Keratinocyte (primary cell): ENCODE results near the gene C1orf232. TPM values are rescaled to one million over a fixed set of nuclear protein-coding genes. Genes with fewer than 3 reads are reported as not detected.

ENCODE experiments used
- DNase-seq: peaks from one replicate; pipeline ENCODE4 v3.0.0-alpha.2; 2011; ENCODE audit warnings: low read depth, missing footprints, low spot score
- FAIRE-seq: peaks from 2 replicates; lab custom pipeline; 2011; peaks lifted over from hg19 to GRCh38; lab: Jason Lieb, UNC
- H2AFZ ChIP-seq: 2 replicates; pipeline ENCODE4 v1.6.0; 2012; ENCODE audit warnings: low read length, control low read depth, inconsistent platforms; ENCODE audit not compliant: control insufficient read depth
- H3K27ac ChIP-seq: 2 replicates; pipeline ENCODE4 v1.5.1; 2011; ENCODE audit warnings: low read length; ENCODE audit not compliant: control insufficient read depth, insufficient read depth
- H3K27me3 ChIP-seq: 3 replicates; pipeline ENCODE4 v1.6.0; 2011; ENCODE audit warnings: low read length; ENCODE audit not compliant: control insufficient read depth, insufficient read depth; ENCODE audit errors: extremely low read depth
- H3K36me3 ChIP-seq, 2 experiments: 2 replicates in 1 of 2; 3 replicates in 1 of 2; pipeline ENCODE4 v1.5.1; 2011; ENCODE audit warnings: low read length in 2 of 2, mild to moderate bottlenecking in 1 of 2; ENCODE audit not compliant: control insufficient read depth in 2 of 2, insufficient read depth in 2 of 2; ENCODE audit errors: extremely low read depth in 1 of 2
- H3K4me1 ChIP-seq: 3 replicates; pipeline ENCODE4 v1.5.1; 2011; ENCODE audit warnings: low read length; ENCODE audit not compliant: control insufficient read depth, insufficient read depth; ENCODE audit errors: extremely low read depth
- H3K4me2 ChIP-seq: 3 replicates; pipeline ENCODE4 v1.6.0; 2011; ENCODE audit warnings: low read depth, low read length; ENCODE audit not compliant: control insufficient read depth, insufficient read depth; ENCODE audit errors: extremely low read depth
- H3K4me3 ChIP-seq, 3 experiments: fragments of 200-600 bp in 1 of 3; sonication (generic) in 1 of 3; 2 replicates in 2 of 3; 3 replicates in 1 of 3; pipeline ENCODE4 v1.5.1; 2011 to 2016; ENCODE audit warnings: low read length in 3 of 3, mild to moderate bottlenecking in 3 of 3, control low read depth in 2 of 3, inconsistent platforms in 1 of 3, low read depth in 1 of 3, mixed read lengths in 1 of 3, mixed run types in 1 of 3, moderate library complexity in 1 of 3; ENCODE audit not compliant: control insufficient read depth in 2 of 3, insufficient read depth in 2 of 3; ENCODE audit errors: extremely low read depth in 1 of 3
- H3K79me2 ChIP-seq: 2 replicates; pipeline ENCODE4 v1.6.0; 2012; ENCODE audit warnings: low read length; ENCODE audit not compliant: control insufficient read depth, insufficient read depth
- H3K9ac ChIP-seq: 3 replicates; pipeline ENCODE4 v1.6.0; 2011; ENCODE audit warnings: low read length; ENCODE audit not compliant: control insufficient read depth, insufficient read depth; ENCODE audit errors: extremely low read depth
- H3K9me1 ChIP-seq: 3 replicates; pipeline ENCODE4 v1.6.0; 2011; ENCODE audit warnings: low read length; ENCODE audit not compliant: control insufficient read depth, insufficient read depth; ENCODE audit errors: extremely low read depth
- H3K9me3 ChIP-seq: 2 replicates; pipeline ENCODE4 v1.5.1; 2012; ENCODE audit warnings: low read depth, low read length; ENCODE audit not compliant: control insufficient read depth
- H4K20me1 ChIP-seq: 3 replicates; pipeline ENCODE4 v1.6.0; 2011; ENCODE audit warnings: low read length; ENCODE audit not compliant: control insufficient read depth, insufficient read depth; ENCODE audit errors: extremely low read depth
- EZH2 ChIP-seq: IDR thresholded peaks from one replicate; pipeline ENCODE4 v1.6.1; 2012; ENCODE audit warnings: inconsistent platforms, mild to moderate bottlenecking, low read length, moderate library complexity
- dilution Hi-C: fragments of 300-500 bp; cut with MboI; formaldehyde crosslinking; loops from one replicate; pipeline ENCODE4 v1.7.0; 2020; ENCODE audit warnings: low sequenced_read_pairs; ENCODE audit not compliant: extremely low pct_ligation_motif_present
- polyA plus RNA-seq, 5 experiments: library from polyadenylated mRNA; depleted of rRNA in 3 of 5; stranded (reverse) in 3 of 5; stranded (forward) in 1 of 5; unstranded in 1 of 5; fragments of >200 nt; gene quantifications; 1 replicate in 1 of 5; 2 replicates in 3 of 5; 3 replicates in 1 of 5; pipeline versions ENCODE4 v1.2.1 to v1.2.3, GENCODE V29; 2011 to 2012; ENCODE audit warnings: missing spikeins in 2 of 5, low read depth in 1 of 5, low replicate concordance in 1 of 5
- TF ChIP-seq, protein P1 (sequence below), 3 experiments: IDR thresholded peaks in 1 of 3; conservative IDR thresholded peaks in 1 of 3; optimal IDR thresholded peaks in 1 of 3; 2 replicates in 2 of 3; 3 replicates in 1 of 3; pipeline versions ENCODE3 to v1.5.1; 2011; ENCODE audit warnings: low read length in 3 of 3, mild to moderate bottlenecking in 3 of 3, moderate library complexity in 2 of 3, control low read depth in 1 of 3, inconsistent platforms in 1 of 3; ENCODE audit not compliant: insufficient read depth in 2 of 3; ENCODE audit errors: extremely low read depth in 1 of 3

Gene C1orf232
- polyA plus RNA-seq, 1 donor (not counting 4 experiments of a cell fraction or from before 2014, with no cell fraction given) = not detected

DNA sequence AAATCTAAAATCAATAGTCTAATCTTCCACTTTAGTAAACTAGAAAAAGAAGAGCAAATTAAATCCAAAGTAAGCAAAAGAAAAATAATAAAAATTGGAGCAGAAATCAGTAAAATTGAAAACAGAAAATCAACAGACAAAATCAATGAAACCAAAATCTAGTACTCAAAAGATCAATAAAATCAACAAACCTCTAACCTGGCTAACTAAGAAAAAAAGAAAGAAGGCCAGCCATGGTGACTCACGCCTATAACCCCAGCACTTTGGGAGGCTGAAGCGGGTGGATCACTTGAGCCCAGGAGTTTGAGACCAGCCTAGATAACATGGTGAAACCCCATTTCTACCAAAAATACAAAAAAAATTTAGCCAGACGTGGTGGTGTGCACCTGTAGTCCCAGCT, 34.3 kb downstream of the C1orf232 start:
- no peak overlapping the region for H3K9ac ChIP-seq
- H3K4me3 ChIP-seq = no peak overlapping the region
- FAIRE-seq = no peak
- no peaks in the 10 kb centered on the region for H3K27me3 ChIP-seq
- no peaks in the 10 kb centered on the region for H3K9me1 ChIP-seq
- no peaks in the 10 kb centered on the region for H3K4me1 ChIP-seq
- H2AFZ ChIP-seq = no peak overlapping the region
- no peaks in the 10 kb centered on the region for H3K36me3 ChIP-seq
- H4K20me1 ChIP-seq = no peaks in the 10 kb centered on the region
- dilution Hi-C loops = no loop called here
- H3K79me2 ChIP-seq = no peaks in the 10 kb centered on the region
- H3K9me3 ChIP-seq = no peaks in the 10 kb centered on the region
- TF ChIP-seq, protein P1, sequence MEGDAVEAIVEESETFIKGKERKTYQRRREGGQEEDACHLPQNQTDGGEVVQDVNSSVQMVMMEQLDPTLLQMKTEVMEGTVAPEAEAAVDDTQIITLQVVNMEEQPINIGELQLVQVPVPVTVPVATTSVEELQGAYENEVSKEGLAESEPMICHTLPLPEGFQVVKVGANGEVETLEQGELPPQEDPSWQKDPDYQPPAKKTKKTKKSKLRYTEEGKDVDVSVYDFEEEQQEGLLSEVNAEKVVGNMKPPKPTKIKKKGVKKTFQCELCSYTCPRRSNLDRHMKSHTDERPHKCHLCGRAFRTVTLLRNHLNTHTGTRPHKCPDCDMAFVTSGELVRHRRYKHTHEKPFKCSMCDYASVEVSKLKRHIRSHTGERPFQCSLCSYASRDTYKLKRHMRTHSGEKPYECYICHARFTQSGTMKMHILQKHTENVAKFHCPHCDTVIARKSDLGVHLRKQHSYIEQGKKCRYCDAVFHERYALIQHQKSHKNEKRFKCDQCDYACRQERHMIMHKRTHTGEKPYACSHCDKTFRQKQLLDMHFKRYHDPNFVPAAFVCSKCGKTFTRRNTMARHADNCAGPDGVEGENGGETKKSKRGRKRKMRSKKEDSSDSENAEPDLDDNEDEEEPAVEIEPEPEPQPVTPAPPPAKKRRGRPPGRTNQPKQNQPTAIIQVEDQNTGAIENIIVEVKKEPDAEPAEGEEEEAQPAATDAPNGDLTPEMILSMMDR (optimal IDR thresholded peaks at IDR 0.05 in 1 of 3, IDR thresholded peaks at IDR 0.05 in 1 of 3, conservative IDR thresholded peaks at IDR 0.05 in 1 of 3; ENCODE audit: extremely low read depth in 1 of 3, insufficient read depth in 2 of 3, low read length in 3 of 3) = no peak
- no peak for TF ChIP-seq EZH2
- H3K27ac ChIP-seq = no peak overlapping the region
- H3K4me2 ChIP-seq = no peak overlapping the region
- no peak for DNase-seq

DNA sequence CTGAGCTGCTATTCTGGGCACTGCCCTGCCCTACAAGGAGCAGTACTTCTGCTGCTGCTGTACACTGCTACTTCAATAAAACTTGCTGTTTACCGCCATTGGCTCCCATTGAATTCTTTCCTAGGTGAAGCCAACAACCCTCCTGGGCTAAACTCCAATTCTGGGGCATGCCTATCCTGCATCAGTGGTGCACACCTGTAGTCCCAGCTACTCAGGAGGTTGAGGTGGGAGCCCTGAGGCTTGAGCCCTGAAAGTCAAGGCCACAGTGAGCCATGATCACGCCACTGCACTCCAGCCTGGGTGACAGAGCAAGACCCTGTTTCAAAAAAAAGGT, 36.0 kb downstream of the C1orf232 start:
- H3K9ac ChIP-seq = no peak overlapping the region
- no peak overlapping the region for H3K4me2 ChIP-seq
- H3K4me3 ChIP-seq = no peak overlapping the region
- no peaks in the 10 kb centered on the region for H3K36me3 ChIP-seq
- DNase-seq = no peak
- no peaks in the 10 kb centered on the region for H3K79me2 ChIP-seq
- H4K20me1 ChIP-seq = no peaks in the 10 kb centered on the region
- H3K27ac ChIP-seq = no peak overlapping the region
- H3K27me3 ChIP-seq = no peaks in the 10 kb centered on the region
- H3K9me1 ChIP-seq = no peaks in the 10 kb centered on the region
- no peak overlapping the region for H2AFZ ChIP-seq
- peaks cover 4% of the 10 kb centered on the region for H3K4me1 ChIP-seq
- FAIRE-seq = no peak
- TF ChIP-seq, protein P1 (optimal IDR thresholded peaks at IDR 0.05 in 1 of 3, IDR thresholded peaks at IDR 0.05 in 1 of 3, conservative IDR thresholded peaks at IDR 0.05 in 1 of 3; ENCODE audit: extremely low read depth in 1 of 3, insufficient read depth in 2 of 3, low read length in 3 of 3) = no peak
- TF ChIP-seq EZH2 = no peak
- dilution Hi-C loops = no loop called here
- no peaks in the 10 kb centered on the region for H3K9me3 ChIP-seq
